Endothelial cell of umbilical vein (primary cell): Measurements from ENCODE around the gene FBXW10B. TPM values are rescaled to one million over a fixed set of nuclear protein-coding genes. Genes with fewer than 3 reads are reported as not detected.
"Not testable (repeated sequence)": the region's sequence is repeated elsewhere in the genome, so short reads cannot be mapped to it uniquely, and the experiment has no call there.

Experiments
- BruUV-seq: library from RNA; stranded (reverse); fragments of 400-500 nt; replicated peaks from 2 replicates; lab custom pipeline; 2021; lab: Mats Ljungman, UMichigan
- CTCF ChIA-PET: fragments of 300-600, 350-600 bp; sonication (Branson Sonifier 250); formaldehyde crosslinking; loops from one replicate; lab custom pipeline; 2021; ENCODE audit warnings: antibody characterized with exemption, inconsistent platforms; lab: Charles Lee
- POLR2A ChIA-PET: fragments of 300-600, 350-600 bp; sonication (Branson Sonifier 250); formaldehyde crosslinking; loops from one replicate; lab custom pipeline; 2021; ENCODE audit warnings: antibody characterized with exemption, inconsistent platforms; lab: Charles Lee
- DNase-seq: peaks from one replicate; pipeline ENCODE4 v3.0.0-alpha.2; 2011; ENCODE audit warnings: low read depth, low spot score
- FAIRE-seq: peaks from 2 replicates; lab custom pipeline; 2011; peaks lifted over from hg19 to GRCh38; lab: Jason Lieb, UNC
- H2AFZ ChIP-seq: 2 replicates; pipeline ENCODE4 v1.6.0; 2012; ENCODE audit warnings: low read depth, low read length, control low read depth, inconsistent platforms
- H3K27ac ChIP-seq: 2 replicates; pipeline ENCODE4 v1.5.1; 2011; ENCODE audit warnings: low read depth, mild to moderate bottlenecking, control low read depth, low read length, moderate library complexity; ENCODE audit not compliant: insufficient read depth
- H3K27me3 ChIP-seq, 2 experiments: 2 replicates each; pipeline versions ENCODE4 v1.6.0 to v1.6.1; 2011; ENCODE audit warnings: low read length in 2 of 2, mixed read lengths in 1 of 2; ENCODE audit not compliant: control insufficient read depth in 2 of 2, insufficient read depth in 2 of 2
- H3K36me3 ChIP-seq, 2 experiments: 2 replicates in 1 of 2; 3 replicates in 1 of 2; pipeline ENCODE4 v1.5.1; 2011; ENCODE audit warnings: low read length in 2 of 2, mild to moderate bottlenecking in 1 of 2, moderate library complexity in 1 of 2; ENCODE audit not compliant: control insufficient read depth in 2 of 2, insufficient read depth in 2 of 2; ENCODE audit errors: extremely low read depth in 1 of 2
- H3K4me1 ChIP-seq: 3 replicates; pipeline ENCODE4 v1.5.1; 2011; ENCODE audit warnings: mild to moderate bottlenecking, low read length; ENCODE audit not compliant: control insufficient read depth, insufficient read depth; ENCODE audit errors: extremely low read depth
- H3K4me2 ChIP-seq: 2 replicates; pipeline ENCODE4 v1.6.1; 2011; ENCODE audit warnings: low read length, control low read depth, mixed read lengths; ENCODE audit not compliant: insufficient read depth
- H3K4me3 ChIP-seq, 3 experiments: fragments of 200-600 bp in 1 of 3; sonication (generic), shearing (Covaris generic) in 1 of 3; replicated peaks in 1 of 3; 2 replicates each; pipeline ENCODE4 v1.5.1; 2011 to 2016; ENCODE audit warnings: control low read depth in 3 of 3, low read length in 3 of 3, mild to moderate bottlenecking in 2 of 3, inconsistent platforms in 1 of 3, low read depth in 1 of 3, moderate library complexity in 1 of 3; ENCODE audit not compliant: insufficient read depth in 1 of 3
- H3K79me2 ChIP-seq: 2 replicates; pipeline ENCODE4 v1.6.0; 2012; ENCODE audit warnings: low read length, inconsistent platforms; ENCODE audit not compliant: control insufficient read depth, insufficient read depth
- H3K9ac ChIP-seq: replicated peaks from 2 replicates; pipeline ENCODE3; 2011; ENCODE audit warnings: low read length, control low read depth; ENCODE audit not compliant: insufficient read depth; ENCODE audit errors: extremely low read depth
- H3K9me1 ChIP-seq: replicated peaks from 3 replicates; pipeline ENCODE4 v1.6.0; 2011; ENCODE audit warnings: mild to moderate bottlenecking, low read length; ENCODE audit not compliant: control insufficient read depth, insufficient read depth; ENCODE audit errors: extremely low read depth
- H3K9me3 ChIP-seq: replicated peaks from 2 replicates; pipeline ENCODE4 v1.5.1; 2012; ENCODE audit warnings: low read length, inconsistent platforms; ENCODE audit not compliant: control insufficient read depth, insufficient read depth
- H4K20me1 ChIP-seq: replicated peaks from 2 replicates; pipeline ENCODE3; 2011; ENCODE audit warnings: mild to moderate bottlenecking, low read length; ENCODE audit not compliant: control insufficient read depth, insufficient read depth; ENCODE audit errors: extremely low read depth
- dilution Hi-C: fragments of 300-500 bp; cut with MboI; formaldehyde crosslinking; loops from one replicate; pipeline ENCODE4 v1.15.0; 2019; ENCODE audit warnings: low sequenced_read_pairs; ENCODE audit not compliant: extremely low pct_ligation_motif_present
- intact Hi-C: fragments of 100-400 bp; cut with micrococcal nuclease; formaldehyde crosslinking; loops from one replicate; pipeline ENCODE4 v1.10.0; 2022
- polyA plus RNA-seq, 4 experiments: library from polyadenylated mRNA; depleted of rRNA in 3 of 4; stranded (reverse) in 3 of 4; unstranded in 1 of 4; fragments of >200 nt; gene quantifications; 2 replicates each; pipeline versions ENCODE4 v1.2.1 to v1.2.3, GENCODE V29; 2011 to 2012; ENCODE audit warnings: missing spikeins in 1 of 4
- total RNA-seq: library from RNA; stranded (reverse); gene quantifications from 2 replicates; pipeline ENCODE4 v1.2.3, GENCODE V29; 2021

The FBXW10B gene
- total and polyA plus RNA-seq, 2 donors (not counting 3 experiments of a cell fraction or from before 2014, with no cell fraction given), result 1.3 to 2.5 TPM

DNA sequence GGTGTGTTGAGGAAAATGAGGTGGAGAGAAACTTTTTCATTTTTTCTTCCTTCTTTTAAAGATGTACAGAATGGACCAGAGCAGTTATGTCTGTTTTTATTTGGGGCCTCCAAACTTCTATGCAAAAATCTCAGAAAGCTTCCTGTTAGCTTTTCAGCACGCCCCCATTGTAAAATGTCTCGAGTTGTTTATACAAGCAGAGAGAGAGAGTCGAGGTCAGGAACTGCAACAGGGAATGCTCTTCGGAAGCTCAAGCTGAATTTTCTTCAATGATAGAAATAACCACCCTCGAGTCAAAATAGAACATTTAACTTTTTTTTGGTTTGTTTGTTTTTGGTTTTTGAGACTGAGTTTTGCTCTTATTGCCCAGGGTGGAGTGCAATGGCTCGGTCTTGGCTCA is 3.7 kb downstream of the FBXW10B start:
- BruUV-seq, H3K4me1 ChIP-seq, H4K20me1 ChIP-seq, H3K27ac ChIP-seq, DNase-seq, H3K9me3 ChIP-seq, H3K36me3 ChIP-seq, CTCF ChIA-PET, H3K79me2 ChIP-seq, dilution Hi-C loops, H3K9me1 ChIP-seq, H3K4me3 ChIP-seq, intact Hi-C loops, H3K9ac ChIP-seq, H3K27me3 ChIP-seq, H2AFZ ChIP-seq, H3K4me2 ChIP-seq: not testable (repeated sequence)
- peak; percentile 47 for FAIRE-seq
- POLR2A ChIA-PET, result interaction anchor here (0.6 kb wide), 1 partner anchor 383 kb away, joined by 5 read pairs; no protein-coding TSS in a partner anchor

DNA sequence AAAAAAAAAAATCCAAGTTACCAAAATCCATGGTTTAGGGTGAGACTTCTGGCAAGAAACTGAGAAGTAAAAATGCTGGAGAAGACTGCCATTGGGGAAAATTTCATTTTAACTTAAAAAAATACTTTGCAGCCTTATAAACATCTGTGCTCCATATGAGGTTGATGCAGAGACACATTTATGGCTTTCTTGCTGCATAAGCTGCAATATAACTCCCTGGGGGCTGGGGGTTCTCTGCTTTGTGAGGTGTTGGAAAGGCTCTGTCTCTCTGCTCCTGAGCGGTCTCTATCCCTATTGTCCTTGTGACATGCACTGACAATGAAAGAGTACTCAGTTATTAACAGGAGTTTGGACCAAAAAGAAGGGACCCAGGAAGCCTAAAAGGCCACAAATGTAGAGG is 6.4 kb downstream of the FBXW10B start:
- H3K4me1 ChIP-seq, H3K9me3 ChIP-seq, H3K36me3 ChIP-seq, H3K4me2 ChIP-seq, H4K20me1 ChIP-seq, dilution Hi-C loops, H3K27ac ChIP-seq, intact Hi-C loops, H2AFZ ChIP-seq, H3K9me1 ChIP-seq, DNase-seq, H3K79me2 ChIP-seq, POLR2A ChIA-PET, H3K4me3 ChIP-seq, BruUV-seq, CTCF ChIA-PET, H3K27me3 ChIP-seq, H3K9ac ChIP-seq: not testable (repeated sequence)
- peak; percentile 21 for FAIRE-seq

DNA sequence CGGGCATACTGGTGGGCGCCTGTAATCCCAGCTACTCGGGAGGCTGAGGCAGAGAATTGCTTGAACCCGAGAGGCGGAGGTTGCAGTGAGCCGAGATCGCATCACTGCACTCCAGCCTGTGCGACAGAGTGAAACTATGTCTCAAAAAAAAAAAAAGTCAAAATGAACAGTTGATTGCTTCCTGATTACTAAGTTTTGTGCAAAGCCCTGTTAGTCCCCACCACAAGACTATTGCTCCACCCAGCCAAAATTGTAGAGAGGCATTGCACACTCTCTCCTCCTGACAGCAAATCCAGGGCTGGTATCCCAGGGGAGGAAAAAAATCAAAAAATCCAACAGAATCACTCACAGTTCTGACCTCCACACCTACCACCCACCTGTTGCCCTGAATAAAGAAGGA is 26.5 kb downstream of the FBXW10B start:
- H3K36me3 ChIP-seq, BruUV-seq, H4K20me1 ChIP-seq, FAIRE-seq, H3K79me2 ChIP-seq, H3K9me1 ChIP-seq, POLR2A ChIA-PET, H3K4me1 ChIP-seq, H3K4me2 ChIP-seq, H3K9me3 ChIP-seq, intact Hi-C loops, H3K9ac ChIP-seq, H2AFZ ChIP-seq, H3K27ac ChIP-seq, CTCF ChIA-PET, dilution Hi-C loops, H3K27me3 ChIP-seq, H3K4me3 ChIP-seq, DNase-seq: not testable (repeated sequence)

DNA sequence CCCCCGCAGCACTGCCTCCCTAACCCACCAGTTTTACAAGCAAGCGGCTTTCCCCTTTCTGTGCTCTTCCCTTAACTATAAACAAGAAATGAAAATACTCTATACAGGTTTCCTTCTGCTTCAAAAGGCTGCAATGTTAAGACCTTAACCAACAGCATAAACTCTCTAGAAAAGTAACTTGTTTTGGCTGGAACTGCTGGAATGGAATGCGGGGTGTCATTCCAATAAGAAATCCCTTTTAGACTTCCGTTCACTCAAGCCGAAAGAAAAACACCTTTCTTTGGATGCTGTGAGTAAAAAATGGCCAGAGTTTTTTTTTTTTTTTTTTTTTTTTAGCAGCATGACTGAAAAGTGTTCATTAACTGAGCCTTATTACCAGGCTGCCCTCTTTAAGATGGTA is 27.5 kb downstream of the FBXW10B start:
- DNase-seq, H3K9me3 ChIP-seq, H3K4me1 ChIP-seq, H3K79me2 ChIP-seq, H3K36me3 ChIP-seq, POLR2A ChIA-PET, H3K9ac ChIP-seq, H3K27ac ChIP-seq, H4K20me1 ChIP-seq, H3K27me3 ChIP-seq, H3K4me2 ChIP-seq, H3K9me1 ChIP-seq, dilution Hi-C loops, H3K4me3 ChIP-seq, intact Hi-C loops, H2AFZ ChIP-seq, BruUV-seq: not testable (repeated sequence)
- peak; percentile 71 for FAIRE-seq
- CTCF ChIA-PET, result interaction anchor here (0.7 kb wide), 1 partner anchor 1486 kb away, joined by 5 read pairs; no protein-coding TSS in a partner anchor
